Vagina (tissue), 2 donors: ENCODE results near the gene CLIC1.

Experiments used
- CTCF ChIP-seq, 3 experiments: fragments of 450-650 bp in 2 of 3; fragments of 200-600 bp in 1 of 3; sonication (generic) in 1 of 3; IDR thresholded peaks; one replicate each; pipeline ENCODE4 v1.5.1; 2017 to 2019; ENCODE audit warnings: antibody characterized with exemption in 3 of 3, mild to moderate bottlenecking in 2 of 3, moderate library complexity in 2 of 3
- POLR2A ChIP-seq, 2 donors: fragments of 450-650 bp; IDR thresholded peaks; one replicate each; pipeline ENCODE4 v1.6.1; 2017; ENCODE audit warnings: antibody characterized with exemption in 2 of 2, mild to moderate bottlenecking in 2 of 2, moderate library complexity in 2 of 2
- POLR2AphosphoS5 ChIP-seq, 2 donors: sonication (generic); formaldehyde crosslinking; IDR thresholded peaks; one replicate each; pipeline ENCODE4 v1.9.0; 2017; ENCODE audit warnings: antibody characterized with exemption in 2 of 2, mild to moderate bottlenecking in 2 of 2, low read depth in 1 of 2; ENCODE audit not compliant: insufficient read depth in 1 of 2

- TF ChIP-seq CTCF (IDR thresholded peaks at IDR 0.05) = no peak
- no peak for TF ChIP-seq POLR2A (IDR thresholded peaks at IDR 0.05)
- no peak for TF ChIP-seq POLR2AphosphoS5 (IDR thresholded peaks at IDR 0.05; ENCODE audit: insufficient read depth in 1 of 2, low read depth in 1 of 2)
Measured at GRCh38 chr6:31702405-31702818, 33.9 kb downstream of the CLIC1 start.
